Hippocampal formation (tissue), 2 donors: Measurements from ENCODE around the gene HAUS8.
A peak's percentile ranks its signal among the peaks of the same experiment; 100 is the strongest.

ENCODE experiments used
- DNase-seq, 2 donors: peaks; one replicate each; lab custom pipeline; 2025; lab: John Stamatoyannopoulos, UW

HAUS8 gene

DNA sequence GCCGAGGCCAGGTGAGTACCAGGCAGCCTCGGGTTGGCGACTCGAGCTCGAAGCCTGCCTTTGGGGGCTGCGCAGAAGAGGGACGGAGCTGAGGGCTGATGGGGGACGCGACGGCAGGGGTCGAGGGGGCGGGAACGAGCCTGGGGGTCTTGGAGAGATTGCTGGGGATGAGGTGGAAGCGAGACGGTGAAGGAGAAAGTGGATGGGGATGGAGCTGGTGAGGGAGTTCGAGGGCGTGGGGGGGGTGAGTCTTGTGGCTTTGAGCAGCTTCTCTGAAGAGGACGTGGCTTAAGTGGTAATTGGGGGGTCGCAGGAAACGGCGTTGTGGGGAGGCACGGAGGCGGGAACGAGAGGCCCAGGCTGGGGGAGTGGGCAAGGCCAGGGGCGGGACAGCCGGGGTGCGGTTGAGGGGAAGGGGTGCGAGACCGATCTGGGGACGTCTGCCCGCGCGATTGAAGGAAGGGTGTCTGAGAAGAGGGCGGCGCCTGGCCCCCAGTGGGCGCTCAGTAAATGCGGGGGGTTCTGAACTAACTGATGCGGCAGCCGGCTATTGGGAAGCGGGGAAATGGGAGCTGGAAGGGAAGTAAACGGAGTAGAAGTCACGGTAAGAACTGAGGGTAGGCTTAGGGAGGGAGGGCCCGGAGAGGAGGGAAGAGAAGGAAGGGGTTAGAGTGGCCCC is 751 bp upstream of the HAUS8 start:
- DNase-seq = no peak

DNA sequence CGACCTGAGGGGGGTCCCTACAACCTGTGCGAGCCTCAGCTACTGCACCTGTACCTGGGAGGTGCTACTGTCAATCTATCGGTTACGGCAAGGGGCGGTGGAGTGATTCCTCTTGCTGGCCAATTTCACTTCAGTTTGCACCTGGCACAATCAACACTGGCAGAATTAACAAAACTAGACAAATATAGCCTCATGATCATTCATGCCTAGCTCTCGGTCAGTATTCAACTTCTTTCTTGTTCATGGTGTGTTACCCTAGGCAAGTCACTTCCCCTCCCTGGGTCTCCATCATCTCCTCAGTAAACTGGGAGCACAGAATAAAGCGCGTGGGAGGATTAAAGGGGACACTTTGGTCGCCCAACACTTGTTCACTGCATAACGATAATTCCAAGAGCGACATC is 618 bp downstream of the HAUS8 start:
- DNase-seq = no peak

DNA sequence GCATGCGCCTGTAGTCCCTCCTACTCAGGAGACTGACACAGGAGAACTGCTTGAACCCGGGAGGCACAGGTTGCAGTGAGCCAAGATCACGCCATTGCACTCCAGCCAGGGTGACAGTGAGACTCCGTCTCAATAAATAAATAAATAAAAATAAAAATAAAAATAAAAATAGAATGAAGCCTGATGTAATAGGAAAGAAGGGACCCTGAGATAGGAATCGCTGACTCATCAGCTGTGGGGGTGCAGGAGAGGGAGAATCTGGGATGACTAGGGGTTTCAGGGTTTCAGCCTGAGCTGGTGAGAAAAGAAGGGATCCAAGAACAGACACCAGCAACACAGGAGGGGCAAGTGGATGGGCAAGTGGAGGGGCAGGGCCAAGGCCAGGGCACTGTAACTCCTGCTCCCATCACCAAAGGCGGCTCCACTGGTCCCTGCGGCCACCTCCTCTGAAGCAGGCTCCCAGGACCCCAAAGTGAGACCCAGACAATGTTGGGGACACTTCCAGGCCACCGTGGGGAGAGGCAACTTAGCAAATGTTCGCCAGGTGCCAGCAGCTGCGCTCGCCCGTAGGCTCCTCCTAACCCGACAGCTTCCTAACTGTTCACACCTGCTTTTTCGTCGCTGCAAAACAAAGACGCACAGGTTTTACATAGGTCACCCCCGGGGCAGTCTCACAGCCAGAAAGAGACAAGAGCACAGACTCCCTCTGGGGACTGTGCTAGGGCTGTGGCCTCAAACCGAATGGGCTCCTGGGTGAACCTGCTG is 1.2 kb downstream of the HAUS8 start:
- no peak for DNase-seq

DNA sequence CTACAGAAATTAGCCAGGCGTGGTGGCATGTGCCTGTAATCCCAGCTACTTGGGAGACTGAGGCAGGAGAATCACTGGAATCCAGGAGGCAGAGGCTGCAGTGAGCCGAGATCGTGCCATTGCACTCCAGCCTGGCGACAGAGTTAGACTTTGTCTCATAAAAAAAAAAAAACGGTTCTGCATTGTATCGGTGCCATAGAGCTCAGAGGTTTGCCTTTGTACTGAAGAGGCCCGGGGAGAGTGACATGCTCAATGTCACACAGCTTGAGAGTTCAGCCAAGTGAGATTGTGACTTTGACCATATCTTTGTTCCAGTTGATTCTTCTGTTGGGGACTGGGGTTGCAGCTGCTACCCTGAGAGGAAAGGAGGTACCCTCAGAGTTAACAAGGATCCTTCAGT is 4.3 kb downstream of the HAUS8 start:
- no peak for DNase-seq

DNA sequence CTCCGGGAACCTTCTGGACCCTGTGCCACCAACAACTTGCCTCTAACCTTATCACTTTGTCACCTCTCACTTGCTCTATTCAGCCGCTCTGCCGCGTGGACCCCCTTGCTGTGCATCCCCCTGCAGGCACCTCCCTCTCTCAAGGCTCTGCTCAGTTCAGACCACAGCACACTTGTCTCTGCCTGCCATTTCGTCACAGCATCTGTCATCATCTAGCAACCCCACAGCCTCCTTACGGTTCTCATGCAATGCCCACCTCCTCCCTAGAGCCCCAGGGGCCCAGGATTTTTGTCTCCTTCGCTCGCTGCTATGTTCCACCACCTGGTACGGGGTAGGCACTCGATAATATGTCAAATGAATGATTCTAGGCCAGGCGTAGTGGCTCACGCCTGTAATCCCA is 4.8 kb downstream of the HAUS8 start:
- no peak for DNase-seq

DNA sequence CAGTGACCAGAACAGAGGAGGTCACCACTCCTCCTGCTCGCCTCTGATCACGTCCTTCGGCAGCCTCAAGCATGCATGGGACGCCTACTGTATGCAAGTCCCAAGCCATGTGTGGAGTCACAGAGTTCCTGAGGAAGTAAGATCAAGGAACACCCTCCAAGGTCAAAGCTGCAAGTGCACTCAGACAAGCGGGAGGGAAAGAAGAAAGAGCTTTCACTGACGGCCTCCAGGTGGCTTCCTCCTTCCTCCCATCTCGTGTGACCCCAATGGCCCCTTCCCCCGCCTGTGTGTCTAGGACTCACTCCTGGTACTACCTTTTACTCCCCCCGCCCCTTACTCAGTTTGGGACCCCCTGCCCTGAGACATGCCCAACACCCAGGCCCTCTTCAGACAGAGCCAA is 6.1 kb downstream of the HAUS8 start:
- no peak for DNase-seq

DNA sequence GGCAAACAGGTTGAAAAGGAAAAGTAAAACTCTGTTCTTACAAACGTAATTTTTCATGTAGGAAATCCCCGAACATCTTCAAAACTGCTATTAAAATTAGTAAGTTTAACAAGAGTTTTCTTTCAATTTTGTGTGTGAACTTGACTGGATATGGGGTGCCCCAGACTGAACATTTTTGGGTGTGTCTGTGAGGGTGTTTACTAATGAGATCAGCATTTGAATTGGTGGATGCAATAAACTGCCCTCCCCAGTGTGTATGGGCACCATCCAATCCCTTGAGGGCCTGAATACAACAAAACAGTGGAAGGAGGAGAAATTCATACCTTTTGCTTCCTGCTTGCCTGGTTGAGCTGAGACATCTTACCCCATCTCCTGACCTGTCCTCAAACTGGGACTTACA is 11.8 kb downstream of the HAUS8 start:
- DNase-seq = no peak

DNA sequence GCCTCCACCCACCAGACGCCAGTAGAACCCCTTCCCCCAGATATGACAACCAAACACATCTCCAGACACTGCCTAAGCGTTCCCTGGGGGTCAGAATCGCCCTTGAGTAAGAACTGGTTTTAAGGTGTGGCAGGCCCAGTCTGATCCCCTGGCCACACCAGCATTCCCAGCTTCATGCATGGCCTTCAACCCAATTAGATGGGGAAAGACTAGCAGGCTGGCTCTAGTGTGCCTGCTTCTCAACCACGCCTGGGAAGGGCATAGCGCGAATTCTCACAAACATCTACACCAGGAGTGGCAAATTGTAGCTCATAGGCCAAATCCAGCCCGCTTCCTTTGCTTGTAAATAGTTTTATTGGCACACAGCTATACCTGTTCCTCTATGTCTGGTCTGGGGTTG is 13.6 kb downstream of the HAUS8 start:
- DNase-seq = no peak

DNA sequence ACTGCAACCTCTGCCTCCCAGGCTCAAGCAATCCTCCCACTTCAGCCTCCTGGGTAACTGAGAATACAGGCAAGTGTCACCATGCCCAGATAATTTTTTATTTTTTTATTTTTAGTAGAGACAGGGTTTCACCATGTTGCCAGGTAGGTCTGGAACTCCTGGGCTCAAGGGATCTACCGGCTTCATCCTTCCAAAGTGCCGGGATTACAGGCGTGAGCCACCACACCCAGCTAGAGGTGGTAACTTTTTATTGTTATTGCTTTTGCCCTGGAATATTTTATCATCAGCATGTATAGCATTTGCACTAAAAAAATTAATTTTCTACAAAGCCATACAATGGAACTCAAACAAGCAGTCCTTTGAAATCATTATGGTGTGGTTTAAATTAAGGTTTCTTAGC is 14.0 kb downstream of the HAUS8 start:
- DNase-seq = no peak

DNA sequence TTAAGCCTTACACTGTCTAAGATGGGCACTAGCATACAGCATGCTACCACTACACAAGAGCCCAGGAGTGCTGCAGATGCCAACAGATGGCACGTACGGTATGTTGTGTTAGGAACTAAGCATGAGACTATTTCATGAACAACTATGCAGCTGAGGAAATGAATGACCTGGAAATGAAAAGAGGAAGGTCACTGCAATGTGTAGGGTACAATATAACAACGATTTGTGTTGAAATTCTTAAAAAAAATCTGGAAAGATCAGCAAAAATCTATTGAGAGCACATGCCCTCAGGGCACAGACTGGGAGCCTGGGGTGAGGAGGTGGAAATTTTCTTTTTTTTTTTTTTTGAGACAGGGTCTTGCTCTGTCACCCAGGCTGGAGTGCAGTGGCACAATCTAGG is 14.4 kb downstream of the HAUS8 start:
- DNase-seq = no peak

DNA sequence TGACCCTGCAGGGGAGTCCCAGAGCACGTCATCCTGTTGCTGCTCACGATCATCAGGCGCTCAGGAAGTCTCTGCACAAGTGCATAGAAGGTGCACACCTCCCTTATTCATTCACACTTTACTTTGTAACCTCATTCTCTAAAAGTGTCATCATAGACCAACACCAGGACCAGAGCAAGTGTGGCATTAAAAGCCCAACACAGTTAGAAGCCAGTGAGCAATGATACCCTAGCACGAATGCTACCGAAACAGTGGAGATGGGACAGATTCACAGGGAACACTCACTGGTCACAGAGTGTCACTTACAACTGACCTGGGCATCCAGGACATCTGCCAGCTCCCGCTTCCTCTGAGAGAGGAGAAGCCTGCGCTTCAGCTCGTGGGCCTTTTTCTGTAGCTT is 17.0 kb downstream of the HAUS8 start:
- DNase-seq = no peak

DNA sequence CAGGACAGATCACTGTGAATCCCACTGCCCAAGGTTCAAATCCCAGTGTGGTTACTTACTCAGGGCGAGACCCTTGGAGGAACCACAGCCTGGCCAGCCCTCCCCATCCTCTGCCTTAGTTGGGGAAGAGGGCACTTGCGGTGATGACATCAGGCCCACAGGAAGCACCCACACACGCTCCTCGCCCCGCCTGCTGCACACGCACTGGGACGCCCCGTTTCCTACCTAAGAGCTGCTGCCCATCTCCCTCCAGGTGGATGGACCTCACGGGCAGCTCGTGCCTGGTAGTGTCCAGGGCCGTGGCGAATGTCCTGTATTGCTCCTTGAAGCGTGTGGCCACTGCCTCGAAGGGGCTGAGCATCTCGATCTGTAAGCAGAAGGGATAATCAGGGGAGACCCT is 19.6 kb downstream of the HAUS8 start:
- DNase-seq = no peak

DNA sequence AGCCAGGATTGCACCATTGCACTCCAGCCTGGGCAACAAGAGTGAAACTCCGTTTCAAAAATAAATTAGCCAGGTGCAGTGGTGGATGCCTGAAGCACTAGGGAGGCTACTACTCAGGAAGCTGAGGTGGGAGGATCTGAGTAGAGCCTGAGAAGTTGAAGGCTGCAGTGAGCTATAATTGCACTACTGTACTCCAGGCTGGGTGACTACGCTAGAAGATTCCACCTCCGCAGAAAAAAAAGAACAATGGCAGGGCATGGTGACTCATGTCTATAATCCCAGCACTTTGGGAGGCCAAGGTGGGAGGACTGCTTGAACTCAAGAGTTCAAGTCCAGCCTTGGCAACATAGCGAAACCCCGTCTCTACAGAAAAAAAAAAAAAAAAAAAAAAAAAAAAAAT is 20.5 kb downstream of the HAUS8 start:
- no peak for DNase-seq

DNA sequence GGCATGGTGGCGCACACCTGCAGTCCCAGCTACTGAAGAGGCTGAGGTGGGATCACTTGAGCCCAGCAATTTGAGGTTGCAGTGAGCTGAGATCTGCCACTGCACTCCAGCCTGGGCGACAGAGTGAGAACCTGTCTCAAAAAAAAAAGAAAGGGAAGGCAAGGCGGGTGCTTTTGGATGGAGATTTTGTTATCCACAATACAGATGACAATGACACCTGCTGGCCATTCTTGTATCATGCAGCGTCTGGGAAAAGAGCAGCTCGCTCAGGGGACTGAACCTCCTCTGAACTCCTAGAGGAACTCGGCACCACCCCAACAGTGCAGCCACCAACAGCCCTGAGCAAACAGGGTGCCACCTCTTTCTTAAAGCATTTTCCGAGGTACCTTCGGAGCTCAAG is 22.8 kb downstream of the HAUS8 start:
- DNase-seq = peak in 1 of 2 donors; percentile 49

DNA sequence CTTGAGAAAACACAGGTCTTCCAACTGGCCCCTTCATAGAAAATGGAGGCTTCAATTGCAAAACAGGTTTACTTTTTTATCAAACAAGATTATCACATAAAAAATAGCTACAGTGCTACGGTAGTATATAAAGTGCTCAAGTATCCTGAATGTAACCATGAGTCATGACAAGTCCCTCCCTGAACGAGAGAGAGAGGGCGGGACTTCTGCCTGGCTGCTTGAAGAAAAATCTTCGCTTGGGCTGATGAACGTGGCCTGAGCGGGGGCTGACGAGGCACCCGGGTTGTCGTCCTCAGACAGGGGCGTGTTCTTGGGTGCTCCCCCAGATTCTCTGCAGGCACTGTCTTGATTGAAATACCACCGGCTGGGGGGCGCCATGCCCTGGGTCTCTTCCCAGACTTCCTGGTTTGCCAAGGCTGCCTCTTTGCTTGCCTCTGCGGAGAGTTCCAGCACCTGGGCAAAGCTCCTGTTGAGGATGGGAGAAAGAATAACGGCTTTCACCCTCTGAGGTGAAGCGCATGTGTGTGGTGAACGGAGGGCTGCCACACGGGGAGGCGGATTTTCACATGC is 25.5 kb downstream of the HAUS8 start:
- DNase-seq = no peak

DNA sequence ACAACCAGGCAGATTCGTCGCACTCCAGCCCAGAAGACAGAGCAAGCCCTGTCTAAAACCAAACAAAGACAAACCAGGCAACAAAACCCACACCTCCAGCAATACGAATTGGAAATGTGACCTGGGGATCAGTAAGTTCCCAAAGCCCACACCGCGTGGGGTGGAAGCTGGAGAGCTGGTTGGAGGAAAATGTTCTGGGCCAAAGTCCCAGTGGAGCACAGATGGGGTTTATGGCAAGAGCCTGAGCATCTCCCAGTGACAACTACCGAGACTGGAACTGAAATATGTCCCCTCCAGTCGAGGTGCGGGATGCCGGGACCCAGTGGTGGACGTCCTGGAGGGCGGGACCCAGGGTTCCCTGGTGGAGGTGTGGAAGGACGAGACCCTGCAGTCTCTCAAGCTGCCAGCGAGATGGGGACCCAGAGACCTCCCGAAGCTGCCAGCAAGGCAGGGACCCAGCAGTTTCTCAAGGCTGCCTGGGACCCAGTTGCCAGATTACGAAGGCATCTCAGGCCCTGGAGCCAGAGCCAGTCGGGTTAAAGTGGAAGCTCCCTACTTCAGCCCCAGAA is 26.3 kb downstream of the HAUS8 start:
- no peak for DNase-seq

DNA sequence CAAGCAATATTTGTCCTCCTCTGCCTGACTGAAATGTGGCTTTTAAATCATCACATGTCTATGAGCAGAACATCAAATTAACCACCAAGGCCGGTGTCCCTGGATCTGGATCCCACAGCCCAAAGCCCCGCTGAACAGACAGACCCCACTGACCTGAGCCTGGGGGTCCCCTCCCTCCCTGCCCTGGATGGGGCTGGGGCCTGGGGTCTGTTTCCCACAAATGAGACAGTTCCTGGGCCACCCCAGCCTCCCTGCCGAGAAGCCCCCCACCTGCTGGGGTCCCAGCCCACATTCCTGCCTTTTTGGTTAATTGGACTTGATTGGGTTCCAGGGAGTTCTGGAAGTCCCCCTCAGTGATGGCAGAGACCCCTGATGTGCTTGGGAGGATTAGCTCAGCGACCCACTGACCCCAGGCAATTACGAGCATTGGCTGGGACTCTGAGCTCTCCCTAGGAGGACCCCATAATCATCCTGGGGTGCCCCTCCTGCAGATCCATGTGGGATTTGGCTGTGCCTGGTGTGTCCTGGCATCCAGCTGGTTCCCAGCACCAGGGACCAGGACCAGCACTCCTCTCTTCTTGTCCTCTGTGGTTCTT is 29.2 kb downstream of the HAUS8 start:
- no peak for DNase-seq

DNA sequence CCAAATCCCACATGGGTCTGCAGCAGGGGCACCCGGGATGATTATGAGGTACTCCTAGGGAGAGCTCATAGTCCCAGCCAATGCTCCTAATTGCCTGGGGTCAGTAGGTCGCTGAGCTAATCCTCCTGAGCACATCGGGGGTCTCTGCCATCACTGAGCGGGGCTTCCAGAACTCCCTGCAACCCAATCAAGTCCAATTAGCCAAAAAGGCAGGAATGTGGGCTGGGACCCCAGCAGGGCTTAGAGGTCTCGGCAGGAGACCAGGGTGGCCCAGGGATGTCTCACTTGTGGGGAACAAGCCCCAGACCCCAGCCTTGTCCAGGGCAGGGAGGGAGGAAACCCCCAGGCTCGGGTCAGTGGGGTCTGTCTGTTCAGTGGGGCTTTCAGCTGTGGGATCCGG is 31.5 kb downstream of the HAUS8 start:
- no peak for DNase-seq

DNA sequence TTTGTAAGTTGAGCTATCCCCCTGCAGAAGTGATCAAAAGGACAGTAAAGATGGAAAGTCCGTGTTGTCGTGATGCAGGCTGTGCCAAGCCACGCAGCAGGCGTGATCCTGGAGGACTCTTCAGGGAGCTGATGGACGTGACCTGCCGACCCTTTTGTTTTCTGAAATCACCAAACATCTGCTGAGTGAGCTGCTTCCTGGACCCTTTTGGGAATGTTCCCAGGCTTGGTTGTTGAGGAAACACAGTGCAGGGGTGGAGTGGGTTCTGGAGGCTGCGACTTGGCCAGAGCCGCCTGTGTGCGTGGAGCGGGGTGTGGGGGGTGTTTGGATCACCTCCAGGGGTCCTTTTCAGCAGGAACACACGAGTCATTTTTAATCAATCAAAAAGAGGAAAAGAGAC is 33.3 kb downstream of the HAUS8 start:
- DNase-seq = no peak

DNA sequence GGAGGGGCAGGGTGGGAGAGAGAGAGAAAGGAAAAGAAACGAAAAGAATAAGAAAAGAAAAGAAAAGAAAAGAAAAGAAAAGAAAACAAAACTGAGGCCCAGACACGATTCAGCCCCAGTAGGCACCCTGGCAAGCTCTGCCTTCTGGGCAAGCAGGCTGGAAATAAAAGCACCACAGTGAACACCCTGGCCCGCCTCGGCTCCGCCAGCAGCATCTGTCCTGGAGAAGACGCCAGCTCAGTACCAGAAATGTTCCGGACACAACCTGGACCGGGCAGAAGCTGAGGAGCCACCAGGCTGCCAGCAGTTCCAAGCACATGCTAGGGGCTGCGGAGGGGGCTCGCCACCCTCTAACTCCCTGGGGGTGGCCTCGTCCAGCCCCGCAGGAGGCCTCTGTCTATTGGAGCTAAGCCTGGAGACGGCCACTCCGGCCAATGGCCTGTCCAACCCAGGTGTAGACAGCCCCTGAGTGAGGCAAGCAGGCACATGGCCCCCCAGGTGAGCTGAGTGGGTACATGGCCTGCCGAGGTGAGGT is 37.2 kb downstream of the HAUS8 start:
- DNase-seq = peak; percentile 27 to 30

DNA sequence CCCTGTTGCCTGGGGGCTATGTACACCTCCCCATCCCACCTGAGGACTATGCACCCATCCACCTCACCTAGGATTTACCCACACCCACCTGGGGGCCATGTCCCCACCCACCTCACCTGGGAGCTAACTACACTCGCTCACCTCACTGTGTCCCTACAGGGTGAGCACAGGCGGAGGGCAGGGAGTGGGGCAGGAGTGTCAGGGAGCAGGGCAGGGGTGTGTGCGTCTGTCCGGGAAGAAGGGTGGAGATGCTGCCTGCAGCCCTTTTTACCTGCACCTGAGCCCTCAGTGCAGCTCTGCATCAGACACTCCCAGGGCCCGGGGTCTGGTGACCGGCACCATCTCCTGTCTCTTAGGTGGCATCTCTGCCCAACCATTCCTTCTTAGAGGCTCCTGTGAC is 38.1 kb downstream of the HAUS8 start:
- no peak for DNase-seq

DNA sequence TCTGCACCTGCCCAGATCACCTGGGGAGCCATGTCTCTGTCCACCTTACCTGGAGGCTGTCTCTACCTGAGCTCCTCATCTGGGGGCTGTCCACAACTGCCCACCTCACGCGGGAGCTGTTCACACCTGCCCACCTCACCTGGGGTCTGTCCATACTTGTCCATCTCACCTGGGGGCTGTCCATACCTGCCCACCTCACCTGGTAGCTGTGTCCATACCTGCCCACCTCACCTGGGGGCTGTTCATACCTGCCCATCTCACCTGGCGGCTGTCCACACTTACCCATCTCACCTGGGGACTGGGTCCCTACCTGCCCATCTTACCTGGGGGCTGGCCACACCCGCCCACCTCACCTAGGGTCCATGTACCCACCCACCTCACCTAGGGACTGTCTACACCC is 38.6 kb downstream of the HAUS8 start:
- DNase-seq = no peak
